Endothelial cell of umbilical vein (primary cell): ENCODE measurements around the gene GNAO1.
"Not testable (repeated sequence)": the region's sequence is repeated elsewhere in the genome, so short reads cannot be mapped to it uniquely, and the experiment has no call there.

Source experiments
- EZH2 ChIP-seq: IDR thresholded peaks from 2 replicates; pipeline ENCODE4 v1.6.1; 2012; ENCODE audit warnings: borderline replicate concordance, low read depth, mild to moderate bottlenecking, moderate library complexity, low read length, inconsistent platforms; ENCODE audit not compliant: severe bottlenecking
- FOS ChIP-seq: IDR thresholded peaks from 2 replicates; pipeline ENCODE4 v1.6.1; 2011; ENCODE audit warnings: mild to moderate bottlenecking, low read length, moderate library complexity, borderline replicate concordance; ENCODE audit not compliant: insufficient read depth
- JUN ChIP-seq: IDR thresholded peaks from 2 replicates; pipeline ENCODE4 v1.6.1; 2011; ENCODE audit warnings: borderline replicate concordance, low read depth; ENCODE audit not compliant: insufficient read length, insufficient read depth
- MAX ChIP-seq: IDR thresholded peaks from 2 replicates; pipeline ENCODE4 v1.6.1; 2011; ENCODE audit not compliant: insufficient read depth, insufficient read length
- MYC ChIP-seq: IDR thresholded peaks from one replicate; pipeline ENCODE4 v1.6.1; 2011; ENCODE audit warnings: mild to moderate bottlenecking, low read depth, low read length
- POLR2A ChIP-seq: IDR thresholded peaks from 2 replicates; pipeline ENCODE4 v1.6.1; 2012; ENCODE audit warnings: low read depth, mild to moderate bottlenecking, control low read depth, low read length
- POLR2AphosphoS5 ChIP-seq: IDR thresholded peaks from 2 replicates; pipeline ENCODE4 v1.6.1; 2012; ENCODE audit warnings: low read depth, mild to moderate bottlenecking, control low read depth, low read length, moderate library complexity; ENCODE audit not compliant: insufficient read depth
- TF ChIP-seq, protein P1 (sequence below), 2 donors: IDR thresholded peaks; 1 replicate in 1 of 2; 2 replicates in 1 of 2; pipeline ENCODE4 v1.5.1; 2011; ENCODE audit warnings: low read length in 2 of 2, mild to moderate bottlenecking in 2 of 2, moderate library complexity in 2 of 2, control low read depth in 1 of 2, inconsistent platforms in 1 of 2, low read depth in 1 of 2; ENCODE audit not compliant: insufficient read depth in 1 of 2; ENCODE audit errors: extremely low read depth in 1 of 2

GRCh38 chr16:56380778-56381485 lies 189.6 kb downstream of the GNAO1 start:
- not testable (repeated sequence) for TF ChIP-seq POLR2AphosphoS5, MAX, POLR2A, EZH2, MYC, JUN, FOS
- TF ChIP-seq, protein P1, sequence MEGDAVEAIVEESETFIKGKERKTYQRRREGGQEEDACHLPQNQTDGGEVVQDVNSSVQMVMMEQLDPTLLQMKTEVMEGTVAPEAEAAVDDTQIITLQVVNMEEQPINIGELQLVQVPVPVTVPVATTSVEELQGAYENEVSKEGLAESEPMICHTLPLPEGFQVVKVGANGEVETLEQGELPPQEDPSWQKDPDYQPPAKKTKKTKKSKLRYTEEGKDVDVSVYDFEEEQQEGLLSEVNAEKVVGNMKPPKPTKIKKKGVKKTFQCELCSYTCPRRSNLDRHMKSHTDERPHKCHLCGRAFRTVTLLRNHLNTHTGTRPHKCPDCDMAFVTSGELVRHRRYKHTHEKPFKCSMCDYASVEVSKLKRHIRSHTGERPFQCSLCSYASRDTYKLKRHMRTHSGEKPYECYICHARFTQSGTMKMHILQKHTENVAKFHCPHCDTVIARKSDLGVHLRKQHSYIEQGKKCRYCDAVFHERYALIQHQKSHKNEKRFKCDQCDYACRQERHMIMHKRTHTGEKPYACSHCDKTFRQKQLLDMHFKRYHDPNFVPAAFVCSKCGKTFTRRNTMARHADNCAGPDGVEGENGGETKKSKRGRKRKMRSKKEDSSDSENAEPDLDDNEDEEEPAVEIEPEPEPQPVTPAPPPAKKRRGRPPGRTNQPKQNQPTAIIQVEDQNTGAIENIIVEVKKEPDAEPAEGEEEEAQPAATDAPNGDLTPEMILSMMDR (IDR thresholded peaks at IDR 0.05; ENCODE audit: extremely low read depth in 1 of 2, insufficient read depth in 1 of 2, low read depth in 1 of 2, low read length in 2 of 2): not testable (repeated sequence)
